ENCODE measurements around the gene SNAP47. TPM values are rescaled to one million over a fixed set of nuclear protein-coding genes. Genes with fewer than 3 reads are reported as not detected.

Gene SNAP47
- polyA plus RNA-seq, 2 of the 4 experiments (the other 2 are of a cell fraction) = 29.6 to 39.5 TPM

GRCh38 chr1:227769047-227769935 lies 34.1 kb downstream of the SNAP47 start:
- Histone ChIP-seq H3K9me3 (no peaks in the 10 kb centered on the region), H3K4me3 (no peak overlapping the region), H3K4me1 (peaks cover 15% of the 10 kb centered on the region), H3K27ac (no peak overlapping the region), H3K4me2 (no peak overlapping the region)
- ChIA-PET CTCF (interaction anchor here (1.0 kb wide), 1 partner anchor 178 kb away, joined by 3 read pairs; the partner anchor contains the start of gene WNT9A), POLR2A (no interaction called here)
- 87% methylated on average over 18 of the region's 20 CpGs for WGBS (ENCODE audit: missing lambda C conversion rate)
- DNase-seq (ENCODE audit: low read depth in 1 of 2, low spot score in 1 of 2) (no peak), FAIRE-seq (no peak), ATAC-seq (no peak)
- TF ChIP-seq EHF (CRISPR knock-in tag; IDR thresholded peaks at IDR 0.05) (no peak), TP53 (CRISPR knock-in tag; IDR thresholded peaks at IDR 0.05) (no peak), MAZ (IDR thresholded peaks at IDR 0.05; ENCODE audit: borderline replicate concordance, low read depth, low read length) (no peak), JUNB (IDR thresholded peaks at IDR 0.05) (no peak), HES2 (IDR thresholded peaks at IDR 0.05) (no peak), HDAC2 (IDR thresholded peaks at IDR 0.05) (no peak), SREBF2 (IDR thresholded peaks at IDR 0.05) (no peak), HOXA7 (CRISPR knock-in tag; IDR thresholded peaks at IDR 0.05) (no peak)

- no peak for ATAC-seq
- ChIA-PET POLR2A (no interaction called here), CTCF (interaction anchor here (1.0 kb wide), 1 partner anchor 178 kb away, joined by 3 read pairs; the partner anchor contains the start of gene WNT9A)
- H3K9me3 ChIP-seq = no peaks in the 10 kb centered on the region
- TF ChIP-seq CEBPB (IDR thresholded peaks at IDR 0.05) (no peak), CBX2 (IDR thresholded peaks at IDR 0.05; ENCODE audit: borderline replicate concordance, low read depth) (no peak), FOSL2 (IDR thresholded peaks at IDR 0.05) (no peak), FOSL2 (CRISPR knock-in tag; IDR thresholded peaks at IDR 0.05) (no peak)
- WGBS (ENCODE audit: missing lambda C conversion rate) = 93% methylated on average over 14 of the region's 15 CpGs
- H3K4me2 ChIP-seq = no peak overlapping the region
- H3K27ac ChIP-seq = no peak overlapping the region
- no peak for DNase-seq (ENCODE audit: low read depth in 1 of 2, low spot score in 1 of 2)
- FAIRE-seq = no peak
- 0 out of 3 replicates have a peak, but pooled peaks cover 8% of the 10 kb centered on the region for H3K4me1 ChIP-seq
- no peak overlapping the region for H3K4me3 ChIP-seq
These were observed 34.8 kb downstream of the SNAP47 start for GRCh38 chr1:227769936-227770494.

- CTCF ChIA-PET = no interaction called here
- Histone ChIP-seq H3K4me3 (no peak overlapping the region), H3K4me2 (no peak overlapping the region), H3K9me3 (no peaks in the 10 kb centered on the region), H3K4me1 (0 out of 3 replicates have a peak, but pooled peaks cover 4% of the 10 kb centered on the region), H3K27ac (no peak overlapping the region)
- POLR2A ChIA-PET = no interaction called here
- FAIRE-seq (no peak), ATAC-seq (no peak), DNase-seq (ENCODE audit: low read depth in 1 of 2, low spot score in 1 of 2) (no peak)
- TF ChIP-seq POLR2A (IDR thresholded peaks at IDR 0.05; ENCODE audit: low read length) = no peak
- TF ChIP-seq FOXS1 (CRISPR knock-in tag; IDR thresholded peaks at IDR 0.05) = no peak
- TF ChIP-seq KDM5A (IDR thresholded peaks at IDR 0.05) = no peak
- TF ChIP-seq GATA3 (IDR thresholded peaks at IDR 0.05; ENCODE audit: borderline replicate concordance) = no peak
- TF ChIP-seq ELK1 (IDR thresholded peaks at IDR 0.05; ENCODE audit: low read depth, low read length) = no peak
- no peak for TF ChIP-seq TFCP2L1 (CRISPR knock-in tag; IDR thresholded peaks at IDR 0.05)
- TF ChIP-seq FOSB (CRISPR knock-in tag; IDR thresholded peaks at IDR 0.05) = no peak
- TF ChIP-seq SMC3 (IDR thresholded peaks at IDR 0.05) = no peak
- no peak for TF ChIP-seq MAFK (IDR thresholded peaks at IDR 0.05; ENCODE audit: partially characterized antibody)
- no peak for TF ChIP-seq EHMT2 (IDR thresholded peaks at IDR 0.05; ENCODE audit: low read depth)
- no peak for TF ChIP-seq BHLHE40 (IDR thresholded peaks at IDR 0.05; ENCODE audit: low read depth, low read length)
- WGBS (ENCODE audit: missing lambda C conversion rate) = 93% methylated on average over 13 of the region's 13 CpGs
These were observed 35.6 kb downstream of the SNAP47 start for GRCh38 chr1:227770812-227771211.
